ENCODE data around the gene GGT5. TPM values are rescaled to one million over a fixed set of nuclear protein-coding genes. Genes with fewer than 3 reads are reported as not detected.
A peak's percentile ranks its signal among the peaks of the same experiment; 100 is the strongest.
"Not testable (repeated sequence)": the region's sequence is repeated elsewhere in the genome, so short reads cannot be mapped to it uniquely, and the experiment has no call there.

GGT5 gene
- total and polyA plus RNA-seq, 2 experiments from 2014 or later = 9.8 to 47.4 TPM

DNA sequence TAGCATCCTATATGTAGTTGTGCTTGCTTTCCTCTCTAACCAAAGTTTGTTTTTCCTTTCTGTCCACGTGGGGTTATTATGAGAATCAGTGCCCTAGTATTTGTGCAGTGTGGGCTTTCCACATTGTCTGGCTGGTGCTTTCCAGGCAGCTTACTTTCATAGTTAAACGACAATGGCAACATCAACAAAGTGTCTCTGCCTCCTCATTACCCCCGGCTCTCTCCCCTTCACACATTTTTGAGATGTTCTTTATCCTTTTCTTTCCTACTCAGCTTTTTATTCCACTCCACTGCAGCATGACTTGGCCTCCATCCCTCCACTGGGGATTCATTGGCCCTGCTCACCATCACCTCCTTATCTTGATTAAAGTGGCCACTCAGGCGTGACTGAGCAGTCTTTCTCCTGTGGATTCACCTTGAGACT is 44.9 kb upstream of the GGT5 start:
- Histone ChIP-seq H2AFZ (no peak overlapping the region), H3K4me1 (ENCODE audit: insufficient read depth) (peaks cover 38% of the 10 kb centered on the region), H3K79me2 (peaks cover 76% of the 10 kb centered on the region), H3K27me3 (no peaks in the 10 kb centered on the region), H3K9me3 (ENCODE audit: low read depth) (no peaks in the 10 kb centered on the region), H3K9me2 (replicated peaks; ENCODE audit: insufficient read depth) (no peaks in the 10 kb centered on the region), H3K27ac (peak overlapping the region; percentile 21), H3K4me3 (no peak overlapping the region), H4K20me1 (ENCODE audit: insufficient read depth, poor library complexity, severe bottlenecking) (peaks cover 20% of the 10 kb centered on the region), H3K36me3 (replicated peaks; ENCODE audit: insufficient read depth, low read depth) (no peaks in the 10 kb centered on the region), H3K4me2 (peak overlapping the region; percentile 15)
- 53% methylated on average over 4 of the region's 4 CpGs for WGBS (ENCODE audit: low lambda C conversion rate, missing lambda C conversion rate)
- no peak for DNase-seq (ENCODE audit: low spot score)
- no peak for TF ChIP-seq CTCF (IDR thresholded peaks at IDR 0.05; ENCODE audit: poor library complexity)
- no peak for TF ChIP-seq EZH2 (IDR thresholded peaks at IDR 0.05; ENCODE audit: borderline replicate concordance)
- TF ChIP-seq EZH2phosphoT487 (IDR thresholded peaks at IDR 0.05; ENCODE audit: low read depth, severe bottlenecking, unreplicated experiment) = no peak

GRCh38 chr22:24289114-24289513 is 44.2 kb upstream of the GGT5 start:
- H3K9me3 ChIP-seq (ENCODE audit: low read depth) = no peaks in the 10 kb centered on the region
- peaks cover 77% of the 10 kb centered on the region for H3K79me2 ChIP-seq
- H3K4me1 ChIP-seq (ENCODE audit: insufficient read depth) = peaks cover 41% of the 10 kb centered on the region
- no peaks in the 10 kb centered on the region for H3K9me2 ChIP-seq (replicated peaks; ENCODE audit: insufficient read depth)
- H3K4me2 ChIP-seq = peak overlapping the region; percentile 15
- no peaks in the 10 kb centered on the region for H3K36me3 ChIP-seq (replicated peaks; ENCODE audit: insufficient read depth, low read depth)
- TF ChIP-seq EZH2 (IDR thresholded peaks at IDR 0.05; ENCODE audit: borderline replicate concordance) (no peak), EZH2phosphoT487 (IDR thresholded peaks at IDR 0.05; ENCODE audit: low read depth, severe bottlenecking, unreplicated experiment) (no peak), CTCF (IDR thresholded peaks at IDR 0.05; ENCODE audit: poor library complexity) (no peak)
- 26% methylated on average over 4 of the region's 4 CpGs for WGBS (ENCODE audit: low lambda C conversion rate, missing lambda C conversion rate)
- DNase-seq (ENCODE audit: low spot score) = no peak
- no peak overlapping the region for H3K4me3 ChIP-seq
- no peaks in the 10 kb centered on the region for H3K27me3 ChIP-seq
- peaks cover 23% of the 10 kb centered on the region for H4K20me1 ChIP-seq (ENCODE audit: insufficient read depth, poor library complexity, severe bottlenecking)
- H3K27ac ChIP-seq = peak overlapping the region; percentile 21
- H2AFZ ChIP-seq = no peak overlapping the region

DNA sequence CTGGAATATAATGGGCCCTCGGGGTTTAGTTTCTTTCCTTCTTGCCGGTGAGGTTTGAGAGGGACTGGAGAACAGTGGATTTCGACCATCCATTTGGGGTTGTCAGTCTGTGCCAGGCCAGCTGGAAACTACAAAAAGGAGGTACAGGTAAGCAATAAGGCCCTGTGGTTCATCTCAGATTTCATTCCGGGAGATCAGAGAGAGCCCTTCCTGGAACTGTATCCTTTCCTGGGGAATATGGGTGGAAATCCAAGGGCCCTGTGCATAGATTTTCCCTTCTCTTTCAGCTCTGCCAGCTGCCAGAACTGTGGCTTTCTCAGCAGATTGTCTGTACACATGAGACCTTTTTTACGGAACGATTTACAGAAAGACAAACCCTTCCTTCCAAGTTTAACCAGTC is 42.9 kb upstream of the GGT5 start:
- H3K4me3 ChIP-seq; H3K9me3 ChIP-seq (ENCODE audit: low read depth); H3K4me2 ChIP-seq; DNase-seq (ENCODE audit: low spot score); H3K36me3 ChIP-seq (replicated peaks; ENCODE audit: insufficient read depth, low read depth); H3K27me3 ChIP-seq; H3K27ac ChIP-seq; H3K9me2 ChIP-seq (replicated peaks; ENCODE audit: insufficient read depth); H2AFZ ChIP-seq: not testable (repeated sequence)
- Histone ChIP-seq H4K20me1 (ENCODE audit: insufficient read depth, poor library complexity, severe bottlenecking) (peaks cover 23% of the 10 kb centered on the region), H3K79me2 (peaks cover 84% of the 10 kb centered on the region), H3K4me1 (ENCODE audit: insufficient read depth) (peaks cover 41% of the 10 kb centered on the region)
- 88% methylated on average over 6 of the region's 6 CpGs for WGBS (ENCODE audit: low lambda C conversion rate, missing lambda C conversion rate)

- not testable (repeated sequence) for H3K9me3 ChIP-seq (ENCODE audit: low read depth); H3K27ac ChIP-seq; H3K4me3 ChIP-seq; H2AFZ ChIP-seq; H3K9me2 ChIP-seq (replicated peaks; ENCODE audit: insufficient read depth); H3K4me2 ChIP-seq; H3K36me3 ChIP-seq (replicated peaks; ENCODE audit: insufficient read depth, low read depth); DNase-seq (ENCODE audit: low spot score); H3K27me3 ChIP-seq
- 96% methylated on average over 7 of the region's 9 CpGs for WGBS (ENCODE audit: low lambda C conversion rate, missing lambda C conversion rate)
- peaks cover 23% of the 10 kb centered on the region for H4K20me1 ChIP-seq (ENCODE audit: insufficient read depth, poor library complexity, severe bottlenecking)
- H3K79me2 ChIP-seq = peaks cover 87% of the 10 kb centered on the region
- peaks cover 41% of the 10 kb centered on the region for H3K4me1 ChIP-seq (ENCODE audit: insufficient read depth)
Observed at GRCh38 chr22:24287212-24287611, 42.3 kb upstream of the GGT5 start.

Data from hepatocyte (in vitro differentiated cells).